ENCODE measurements around the gene CIBAR2. TPM values are rescaled to one million over a fixed set of nuclear protein-coding genes. Genes with fewer than 3 reads are reported as not detected.

CIBAR2 gene
- total and polyA plus RNA-seq, 10 of the 15 experiments (the other 5 are each of a cell fraction or from before 2014, with no cell fraction given), result 0.05 to 0.16 (median 0.07) TPM; not detected in 7

- Histone ChIP-seq H3K9ac (ENCODE audit: control insufficient read depth, insufficient read depth, low read length) (no peak overlapping the region), H3K79me2 (ENCODE audit: control insufficient read depth, insufficient read depth, low read length) (no peaks in the 10 kb centered on the region), H2AFZ (ENCODE audit: control insufficient read depth, low read depth, low read length) (no peak overlapping the region), H3K27me3 (replicated peaks in 1 of 2; ENCODE audit: control insufficient read depth in 2 of 2, insufficient read depth in 2 of 2, low read length in 1 of 2) (no peaks in the 10 kb centered on the region), H3K4me3 (no peak overlapping the region), H4K20me1 (ENCODE audit: control insufficient read depth, insufficient read depth) (no peaks in the 10 kb centered on the region), H3K4me1 (ENCODE audit: control insufficient read depth, insufficient read depth, low read length) (peaks cover 26% of the 10 kb centered on the region), H3K36me3 (ENCODE audit: control insufficient read depth in 2 of 2, insufficient read depth in 2 of 2, low read length in 1 of 2) (no peaks in the 10 kb centered on the region), H3K27ac (ENCODE audit: control insufficient read depth, insufficient read depth) (no peak overlapping the region), H3K9me3 (replicated peaks; ENCODE audit: control insufficient read depth, insufficient read depth, low read length) (no peaks in the 10 kb centered on the region; the same call in 2 of the 3 replicates), H3K4me2 (ENCODE audit: control insufficient read depth, insufficient read depth) (no peak overlapping the region)
- DNase-seq (ENCODE audit: low read depth, low spot score), result no peak
- TF ChIP-seq PKNOX1 (IDR thresholded peaks at IDR 0.05) (no peak), KLF5 (IDR thresholded peaks at IDR 0.05; ENCODE audit: partially characterized antibody) (no peak), BMI1 (IDR thresholded peaks at IDR 0.05; ENCODE audit: borderline replicate concordance) (no peak), HDAC2 (IDR thresholded peaks at IDR 0.05) (no peak), SP1 (IDR thresholded peaks at IDR 0.05; ENCODE audit: low read depth, low read length) (no peak), JUND (IDR thresholded peaks at IDR 0.05; ENCODE audit: low read depth, low read length) (no peak), PBX3 (IDR thresholded peaks at IDR 0.05; ENCODE audit: insufficient replicate concordance, low read depth, low read length) (no peak), RBBP5 (conservative IDR thresholded peaks at IDR 0.05) (no peak), PAX8 (IDR thresholded peaks at IDR 0.05) (no peak), DPF2 (IDR thresholded peaks at IDR 0.05) (no peak), RCOR1 (conservative IDR thresholded peaks at IDR 0.05; ENCODE audit: low read depth, low read length) (no peak), SRF (IDR thresholded peaks at IDR 0.05; ENCODE audit: low read depth in 2 of 2, low read length in 2 of 2) (no peak), ZBTB40 (IDR thresholded peaks at IDR 0.05; ENCODE audit: borderline replicate concordance) (no peak), MEF2A (IDR thresholded peaks at IDR 0.05; ENCODE audit: insufficient read depth, low read depth, low read length) (no peak)
- ATAC-seq, result no peak
- SMC1A ChIA-PET (ENCODE audit: uncharacterized antibody, unreplicated experiment), result no interaction called here
- no TSS peak for BruUV-seq (replicated peaks)
- in situ Hi-C loops (cut with MboI) (no loop called here), intact Hi-C loops (cut with micrococcal nuclease; ENCODE audit: unreplicated experiment) (no loop called here)
- POLR2A ChIA-PET, result no interaction called here
- FAIRE-seq, result no peak
- WGBS (ENCODE audit: insufficient coverage, insufficient replicate concordance, low lambda C conversion rate, missing lambda C conversion rate), result 0% methylated on average over 1 of the region's 1 CpG
- CTCF ChIA-PET, result no interaction called here
- RAD21 ChIA-PET (ENCODE audit: unreplicated experiment), result no interaction called here
Measured at GRCh38 chr16:85133290-85133599, 21.0 kb upstream of the CIBAR2 start.
